ENCODE measurements around the gene NLRP10.

DNA sequence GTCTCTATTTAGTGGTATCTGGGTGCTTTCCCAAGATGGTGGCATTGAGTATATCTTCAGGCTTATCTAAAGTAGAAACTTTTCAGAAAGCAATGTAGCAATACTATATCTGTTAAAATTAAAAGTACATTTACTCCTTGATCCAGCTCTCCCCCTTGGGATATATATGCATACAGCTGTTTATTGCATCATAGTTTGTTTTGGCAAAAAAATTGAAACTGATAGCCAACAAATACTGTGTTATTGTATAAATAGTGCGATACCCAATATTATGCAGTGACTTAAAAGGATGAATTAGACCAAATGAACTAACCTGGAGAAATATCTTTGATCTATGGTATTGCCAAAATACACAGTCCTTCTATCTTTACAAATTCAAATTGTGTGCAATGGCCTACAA, 15.3 kb downstream of the NLRP10 start:
- TF ChIP-seq, protein P1, sequence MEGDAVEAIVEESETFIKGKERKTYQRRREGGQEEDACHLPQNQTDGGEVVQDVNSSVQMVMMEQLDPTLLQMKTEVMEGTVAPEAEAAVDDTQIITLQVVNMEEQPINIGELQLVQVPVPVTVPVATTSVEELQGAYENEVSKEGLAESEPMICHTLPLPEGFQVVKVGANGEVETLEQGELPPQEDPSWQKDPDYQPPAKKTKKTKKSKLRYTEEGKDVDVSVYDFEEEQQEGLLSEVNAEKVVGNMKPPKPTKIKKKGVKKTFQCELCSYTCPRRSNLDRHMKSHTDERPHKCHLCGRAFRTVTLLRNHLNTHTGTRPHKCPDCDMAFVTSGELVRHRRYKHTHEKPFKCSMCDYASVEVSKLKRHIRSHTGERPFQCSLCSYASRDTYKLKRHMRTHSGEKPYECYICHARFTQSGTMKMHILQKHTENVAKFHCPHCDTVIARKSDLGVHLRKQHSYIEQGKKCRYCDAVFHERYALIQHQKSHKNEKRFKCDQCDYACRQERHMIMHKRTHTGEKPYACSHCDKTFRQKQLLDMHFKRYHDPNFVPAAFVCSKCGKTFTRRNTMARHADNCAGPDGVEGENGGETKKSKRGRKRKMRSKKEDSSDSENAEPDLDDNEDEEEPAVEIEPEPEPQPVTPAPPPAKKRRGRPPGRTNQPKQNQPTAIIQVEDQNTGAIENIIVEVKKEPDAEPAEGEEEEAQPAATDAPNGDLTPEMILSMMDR (IDR thresholded peaks at IDR 0.05; ENCODE audit: low read depth, low read length, poor library complexity, severe bottlenecking), result no peak
- no peak for TF ChIP-seq EZH2phosphoT487 (IDR thresholded peaks at IDR 0.05; ENCODE audit: borderline replicate concordance, low read length)
